Neural crest cell (in vitro differentiated cells): Measurements from ENCODE around the gene NR2C2. TPM values are rescaled to one million over a fixed set of nuclear protein-coding genes. Genes with fewer than 3 reads are reported as not detected.

Experiments
- DNase-seq: peaks from one replicate; pipeline ENCODE4 v3.0.0; 2021; ENCODE audit warnings: low read depth, mixed read lengths, low spot score
- H3K27ac Mint-ChIP-seq: one replicate; pipeline ENCODE4 v1.8.0; 2021; ENCODE audit warnings: mild to moderate bottlenecking, mixed read lengths; ENCODE audit not compliant: unreplicated experiment
- H3K27me3 Mint-ChIP-seq: 2 replicates; pipeline ENCODE4 v1.8.0; 2021; ENCODE audit warnings: low read depth, mild to moderate bottlenecking, mixed read lengths
- H3K36me3 Mint-ChIP-seq: 2 replicates; pipeline ENCODE4 v1.8.0; 2021; ENCODE audit warnings: low read depth, mild to moderate bottlenecking, mixed read lengths
- H3K4me1 Mint-ChIP-seq: 2 replicates; pipeline ENCODE4 v1.8.0; 2021; ENCODE audit warnings: mixed read lengths
- H3K4me3 Mint-ChIP-seq: one replicate; pipeline ENCODE4 v1.8.0; 2021; ENCODE audit warnings: mild to moderate bottlenecking, mixed read lengths
- H3K9me3 Mint-ChIP-seq: 2 replicates; pipeline ENCODE4 v1.8.0; 2021; ENCODE audit warnings: mixed read lengths
- CTCF ChIP-seq: fragments of 200-600 bp; sonication (generic); conservative IDR thresholded peaks from 2 replicates; pipeline ENCODE4 v1.5.0; 2021; ENCODE audit warnings: antibody characterized with exemption, mild to moderate bottlenecking
- total RNA-seq: library from RNA; stranded (reverse); gene quantifications from 2 replicates; pipeline ENCODE4 v1.2.1, GENCODE V29; 2021

The NR2C2 gene
- total RNA-seq, 1 donor from 2014 or later, result 34.4 TPM

- Mint-ChIP-seq H3K27me3 (peaks cover 21% of the 10 kb centered on the region), H3K4me3 (no peak overlapping the region)
Measured at GRCh38 chr3:14913071-14913925, 34.1 kb upstream of the NR2C2 start.

DNA sequence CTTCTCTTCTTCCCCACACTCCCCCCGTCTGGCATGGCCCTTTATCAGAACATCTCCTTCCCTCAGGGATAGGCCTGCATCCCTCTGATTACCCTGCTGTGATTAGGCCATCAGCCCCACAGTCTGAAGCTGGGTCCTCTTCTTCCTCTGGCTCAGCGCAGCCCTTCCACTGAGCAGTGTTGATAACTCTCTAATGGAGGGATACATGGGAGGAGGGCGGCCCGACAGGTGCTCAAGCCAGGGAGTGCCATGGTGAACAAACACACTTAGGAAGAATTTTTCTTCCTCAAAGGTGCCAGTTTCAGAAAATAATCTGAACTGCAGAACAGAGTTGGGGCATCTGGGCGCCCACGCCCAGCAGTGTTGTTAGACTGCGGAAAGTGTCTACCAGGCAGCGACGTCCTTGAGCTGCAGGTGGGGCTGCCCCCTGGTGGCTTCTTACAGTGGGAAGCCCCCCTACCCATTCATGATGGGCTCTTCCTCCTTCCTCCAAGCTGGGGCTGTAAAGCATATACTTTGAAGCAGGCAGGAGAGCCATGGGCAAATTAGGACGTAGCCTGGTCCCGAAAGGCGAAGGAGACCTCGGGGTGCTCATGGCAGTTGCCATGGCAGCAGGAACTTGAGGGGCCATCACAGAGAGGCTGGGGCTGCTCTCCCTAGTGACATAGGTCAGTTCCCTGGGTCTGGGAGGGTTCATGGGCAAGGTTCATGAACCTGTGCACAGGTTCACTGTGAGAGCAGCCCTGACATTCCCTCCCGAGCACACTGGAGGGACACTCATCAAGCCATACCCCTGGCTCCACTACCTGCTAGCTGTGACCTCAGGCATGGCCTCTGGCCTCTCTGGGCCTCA lies 33.2 kb upstream of the NR2C2 start:
- Mint-ChIP-seq H3K9me3 (no peaks in the 10 kb centered on the region), H3K4me3 (no peak overlapping the region), H3K36me3 (no peaks in the 10 kb centered on the region), H3K27ac (no peak overlapping the region), H3K27me3 (peaks cover 21% of the 10 kb centered on the region), H3K4me1 (no peaks in the 10 kb centered on the region)
- TF ChIP-seq CTCF, result peak; percentile 50
- DNase-seq, result peak; percentile 14

More at GRCh38 chr3:14913071-14913925, 34.1 kb upstream of the NR2C2 start:
- Mint-ChIP-seq H3K4me1 (no peaks in the 10 kb centered on the region), H3K27ac (no peak overlapping the region), H3K9me3 (no peaks in the 10 kb centered on the region), H3K36me3 (no peaks in the 10 kb centered on the region)
- no peak for TF ChIP-seq CTCF
- DNase-seq, result no peak

DNA sequence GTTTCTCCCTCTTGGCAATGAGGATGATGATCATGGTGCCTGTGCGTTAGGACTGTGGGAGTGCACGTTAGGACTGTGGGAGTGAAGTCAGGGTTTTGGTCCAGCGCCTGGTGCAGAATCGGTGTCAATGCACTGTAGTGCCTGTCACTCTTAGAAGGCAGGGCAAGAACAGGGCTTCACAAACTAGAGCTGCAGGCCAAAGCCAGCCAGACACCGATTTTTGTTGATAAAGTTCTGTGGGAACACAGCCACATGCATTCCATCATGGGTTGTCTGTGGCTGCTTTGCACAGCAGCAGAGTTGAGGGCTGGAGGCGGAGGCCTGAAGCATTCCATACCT lies 32.6 kb upstream of the NR2C2 start:
- H3K27me3 Mint-ChIP-seq, result peaks cover 21% of the 10 kb centered on the region
- no peaks in the 10 kb centered on the region for H3K4me1 Mint-ChIP-seq
- H3K27ac Mint-ChIP-seq, result peak overlapping the region; percentile 50
- DNase-seq, result no peak
- TF ChIP-seq CTCF, result no peak
- no peak overlapping the region for H3K4me3 Mint-ChIP-seq
- H3K36me3 Mint-ChIP-seq, result no peaks in the 10 kb centered on the region
- no peaks in the 10 kb centered on the region for H3K9me3 Mint-ChIP-seq

GRCh38 chr3:14915636-14916222 lies 31.7 kb upstream of the NR2C2 start:
- Mint-ChIP-seq H3K36me3 (no peaks in the 10 kb centered on the region), H3K27me3 (peaks cover 21% of the 10 kb centered on the region), H3K4me3 (no peak overlapping the region), H3K27ac (no peak overlapping the region), H3K9me3 (no peaks in the 10 kb centered on the region), H3K4me1 (no peaks in the 10 kb centered on the region)
- TF ChIP-seq CTCF, result no peak
- no peak for DNase-seq

- Mint-ChIP-seq H3K4me1 (no peaks in the 10 kb centered on the region), H3K9me3 (no peaks in the 10 kb centered on the region), H3K27me3 (peaks cover 16% of the 10 kb centered on the region), H3K27ac (no peak overlapping the region), H3K36me3 (no peaks in the 10 kb centered on the region), H3K4me3 (no peak overlapping the region)
- DNase-seq, result no peak
- no peak for TF ChIP-seq CTCF
Measured at GRCh38 chr3:14918356-14918860, 29.0 kb upstream of the NR2C2 start.
